Activated CD4-positive, alpha-beta T cell treated with anti-CD3 and anti-CD28 coated beads, Interleukin-2, amount 50 U/mL, for 16 hours (primary cell): ENCODE measurements around the gene LINGO4.

Experiments used
- DNase-seq: peaks from one replicate; pipeline ENCODE4 v3.0.0-alpha.2; 2020

Gene LINGO4

GRCh38 chr1:151833172-151833900 lies 28.1 kb upstream of the LINGO4 start:
- DNase-seq = no peak

GRCh38 chr1:151832318-151832980 lies 27.2 kb upstream of the LINGO4 start:
- no peak for DNase-seq

- DNase-seq = no peak
Observed at GRCh38 chr1:151831605-151832004, 26.4 kb upstream of the LINGO4 start, which contains the start of gene RORC. RORC (minus strand) TSS chr1:151831802; CDS start chr1:151831764, 38 bp downstream.

- DNase-seq = no peak
Observed at GRCh38 chr1:151831256-151831591, 26.0 kb upstream of the LINGO4 start.

GRCh38 chr1:151830055-151830454 lies 24.8 kb upstream of the LINGO4 start:
- DNase-seq = no peak

GRCh38 chr1:151829352-151830046 lies 24.3 kb upstream of the LINGO4 start:
- DNase-seq = peak; percentile 78

- DNase-seq = no peak
Observed at GRCh38 chr1:151828921-151829320, 23.7 kb upstream of the LINGO4 start.

- DNase-seq = no peak
Observed at GRCh38 chr1:151827853-151828252, 22.6 kb upstream of the LINGO4 start.

- DNase-seq = no peak
Observed at GRCh38 chr1:151825751-151826660, 20.8 kb upstream of the LINGO4 start.

GRCh38 chr1:151825204-151825603 lies 20.0 kb upstream of the LINGO4 start:
- DNase-seq = no peak

- no peak for DNase-seq
Observed at GRCh38 chr1:151823175-151823574, 18.0 kb upstream of the LINGO4 start.

GRCh38 chr1:151822404-151822803 lies 17.2 kb upstream of the LINGO4 start:
- no peak for DNase-seq

GRCh38 chr1:151820940-151821339 lies 15.7 kb upstream of the LINGO4 start:
- DNase-seq = no peak

- no peak for DNase-seq
Observed at GRCh38 chr1:151819976-151820623, 14.9 kb upstream of the LINGO4 start.

- no peak for DNase-seq
Observed at GRCh38 chr1:151819227-151819835, 14.1 kb upstream of the LINGO4 start.

GRCh38 chr1:151817353-151817730 lies 12.1 kb upstream of the LINGO4 start:
- no peak for DNase-seq

- DNase-seq = no peak
Observed at GRCh38 chr1:151816548-151817352, 11.5 kb upstream of the LINGO4 start.

- DNase-seq = no peak
Observed at GRCh38 chr1:151815716-151816327, 10.6 kb upstream of the LINGO4 start.

- no peak for DNase-seq
Observed at GRCh38 chr1:151814971-151815545, 9.8 kb upstream of the LINGO4 start.

GRCh38 chr1:151814426-151814825 lies 9.2 kb upstream of the LINGO4 start:
- no peak for DNase-seq
